Liver (tissue), 9 donors: Measurements from ENCODE around the gene TIAM2. TPM values are rescaled to one million over a fixed set of nuclear protein-coding genes. Genes with fewer than 3 reads are reported as not detected.

Experiments
- DNase-seq: peaks from one replicate; pipeline ENCODE4 v3.0.0-alpha.2; 2017; ENCODE audit warnings: low spot score
- H3K27ac ChIP-seq, 2 donors: one replicate each; pipeline ENCODE4 v1.7.0; 2013; ENCODE audit warnings: inconsistent platforms in 2 of 2, low read length in 2 of 2, control low read depth in 1 of 2, low read depth in 1 of 2, mild to moderate bottlenecking in 1 of 2
- H3K27me3 ChIP-seq, 4 donors: one replicate each; pipeline versions ENCODE4 v1.6.1 to v1.7.0; 2013; ENCODE audit warnings: low read length in 3 of 4, inconsistent platforms in 1 of 4, mild to moderate bottlenecking in 1 of 4, moderate library complexity in 1 of 4; ENCODE audit not compliant: control insufficient read depth in 4 of 4, insufficient read depth in 4 of 4
- H3K36me3 ChIP-seq, 4 donors: one replicate each; pipeline versions ENCODE4 v1.6.1 to v1.7.0; 2013; ENCODE audit warnings: low read length in 3 of 4, mild to moderate bottlenecking in 3 of 4, low read depth in 1 of 4, moderate library complexity in 1 of 4; ENCODE audit not compliant: control insufficient read depth in 4 of 4, insufficient read depth in 3 of 4
- H3K4me1 ChIP-seq, 4 donors: one replicate each; pipeline versions ENCODE4 v1.6.1 to v1.7.0; 2013; ENCODE audit warnings: low read length in 3 of 4, mild to moderate bottlenecking in 3 of 4, moderate library complexity in 1 of 4; ENCODE audit not compliant: control insufficient read depth in 4 of 4, insufficient read depth in 4 of 4
- H3K4me3 ChIP-seq, 3 donors: one replicate each; pipeline versions ENCODE4 v1.6.1 to v1.7.0; 2013; ENCODE audit warnings: low read length in 3 of 3, control low read depth in 1 of 3, low read depth in 1 of 3, mild to moderate bottlenecking in 1 of 3
- H3K9ac ChIP-seq, 2 donors: one replicate each; pipeline ENCODE4 v1.7.0; 2013; ENCODE audit warnings: low read length in 2 of 2, mild to moderate bottlenecking in 2 of 2, moderate library complexity in 2 of 2, control low read depth in 1 of 2, low read depth in 1 of 2
- H3K9me3 ChIP-seq, 4 donors: one replicate each; pipeline versions ENCODE4 v1.6.1 to v1.7.0; 2013; ENCODE audit warnings: low read length in 3 of 4; ENCODE audit not compliant: control insufficient read depth in 4 of 4
- EGR1 ChIP-seq, 2 donors: IDR thresholded peaks; 2 replicates each; pipeline ENCODE4 v1.6.1; 2016 to 2018; ENCODE audit warnings: antibody characterized with exemption in 2 of 2, low read depth in 2 of 2
- FOXA1 ChIP-seq: IDR thresholded peaks from 2 replicates; pipeline ENCODE4 v1.6.1; 2016; ENCODE audit warnings: antibody characterized with exemption
- FOXA2 ChIP-seq: IDR thresholded peaks from 2 replicates; pipeline ENCODE4 v1.6.1; 2016; ENCODE audit warnings: antibody characterized with exemption
- GABPA ChIP-seq, 2 donors: IDR thresholded peaks in 1 of 2; conservative IDR thresholded peaks in 1 of 2; 2 replicates each; pipeline ENCODE4 v1.6.1; 2016; ENCODE audit warnings: antibody characterized with exemption in 2 of 2, mild to moderate bottlenecking in 1 of 2, moderate library complexity in 1 of 2
- HNF4A ChIP-seq, 2 donors: conservative IDR thresholded peaks; 2 replicates each; pipeline ENCODE4 v1.6.1; 2016; ENCODE audit warnings: antibody characterized with exemption in 2 of 2, mild to moderate bottlenecking in 2 of 2
- HNF4G ChIP-seq: IDR thresholded peaks from 2 replicates; pipeline ENCODE4 v1.6.1; 2016; ENCODE audit warnings: antibody characterized with exemption
- JUND ChIP-seq, 2 donors: IDR thresholded peaks; 2 replicates each; pipeline ENCODE4 v1.6.1; 2016; ENCODE audit warnings: antibody characterized with exemption in 2 of 2
- NR2F2 ChIP-seq: IDR thresholded peaks from 2 replicates; pipeline ENCODE4 v1.6.1; 2016; ENCODE audit warnings: antibody characterized with exemption
- RAD21 ChIP-seq, 2 donors: IDR thresholded peaks; 2 replicates each; pipeline ENCODE4 v1.6.1; 2016; ENCODE audit warnings: antibody characterized with exemption in 2 of 2, mild to moderate bottlenecking in 2 of 2
- RXRA ChIP-seq, 2 donors: IDR thresholded peaks; 2 replicates each; pipeline ENCODE4 v1.6.1; 2017 to 2018; ENCODE audit warnings: antibody characterized with exemption in 2 of 2, mild to moderate bottlenecking in 1 of 2
- SP1 ChIP-seq: IDR thresholded peaks from 2 replicates; pipeline ENCODE4 v1.6.1; 2018; ENCODE audit warnings: antibody characterized with exemption, mild to moderate bottlenecking
- TAF1 ChIP-seq: conservative IDR thresholded peaks from 2 replicates; pipeline ENCODE4 v1.6.1; 2016; ENCODE audit warnings: antibody characterized with exemption, mild to moderate bottlenecking
- YY1 ChIP-seq: IDR thresholded peaks from 2 replicates; pipeline ENCODE4 v1.6.1; 2016; ENCODE audit warnings: antibody characterized with exemption, mild to moderate bottlenecking
- WGBS: extraction: QIAGEN DNeasy Blood & Tissue Kit; methylation state at CpG from one replicate; pipeline ENCODE4 v1.1.7; 2013; 5-methylcytosine and 5-hydroxymethylcytosine counted together
- polyA plus RNA-seq, 2 donors: library from polyadenylated mRNA; stranded (reverse) in 1 of 2; unstranded in 1 of 2; fragments of 200-250 nt in 1 of 2; fragments of >200 nt in 1 of 2; fragmentation: Nextera tagmentation in 1 of 2; extraction: Ambion mirVana in 1 of 2; gene quantifications; one replicate each; pipeline versions ENCODE4 v1.2.1 to v1.2.3, GENCODE V29; 2013 to 2015
- total RNA-seq, 2 donors: library from RNA; depleted of rRNA; stranded (reverse); fragments of >200 nt; gene quantifications; one replicate each; pipeline ENCODE4 v1.2.3, GENCODE V29; 2014
- TF ChIP-seq, protein P1 (sequence below): IDR thresholded peaks from 2 replicates; pipeline ENCODE4 v1.6.1; 2016; ENCODE audit warnings: antibody characterized with exemption, mild to moderate bottlenecking
- TF ChIP-seq, protein P2 (sequence below): IDR thresholded peaks from 2 replicates; pipeline ENCODE4 v1.6.1; 2016; ENCODE audit warnings: antibody characterized with exemption
- TF ChIP-seq, protein P3 (sequence below): fragments of 150-350 bp; IDR thresholded peaks from 2 replicates; pipeline ENCODE4 v1.5.1; 2017; ENCODE audit warnings: improper control_type of control experiment, low read depth, low read length; ENCODE audit not compliant: missing input control
- TF ChIP-seq, protein P4 (sequence below): IDR thresholded peaks from 2 replicates; pipeline ENCODE4 v1.6.1; 2016; ENCODE audit warnings: antibody characterized with exemption
- TF ChIP-seq, protein P5 (sequence below): IDR thresholded peaks from 2 replicates; pipeline ENCODE4 v1.6.1; 2016; ENCODE audit warnings: antibody characterized with exemption
- donor health status: healthy.
- donor health status: healthy.
- donor health status: healthy.
- donor health status: healthy.
- donor health status: healthy.

The TIAM2 gene
- total and polyA plus RNA-seq, 4 donors: 0.62 to 3.7 (median 2.4) TPM

DNA sequence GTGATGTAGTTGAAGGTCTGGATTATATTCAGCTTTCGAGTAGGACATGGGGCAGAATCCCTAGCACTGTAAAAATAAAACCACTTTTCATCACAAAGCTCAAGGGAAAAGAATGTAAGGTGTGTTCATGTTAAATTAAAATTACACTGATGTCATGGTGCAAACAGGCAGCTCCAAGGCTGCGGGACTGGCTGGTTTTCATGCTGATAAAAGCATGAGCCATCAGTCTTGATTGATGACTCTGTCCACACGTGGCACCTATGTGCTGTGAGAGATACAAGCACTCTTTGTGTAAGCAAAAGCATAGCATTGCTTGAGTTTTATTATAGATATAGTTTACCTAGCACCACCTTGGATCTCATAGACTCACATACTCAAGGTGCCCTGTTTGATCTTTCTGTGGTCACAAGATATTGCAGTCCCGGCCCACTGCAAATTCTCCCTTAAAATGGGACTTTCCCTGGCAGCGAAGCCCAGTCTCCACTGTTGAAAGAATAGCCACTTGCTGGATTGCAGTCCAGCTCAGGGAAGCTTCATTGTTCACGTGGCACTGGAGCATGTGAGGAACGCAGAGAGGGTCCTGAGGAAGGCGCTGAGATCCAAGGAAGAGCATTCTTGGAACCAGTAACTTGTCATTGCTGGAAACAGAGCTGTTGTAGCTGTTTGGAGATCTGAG, 90.6 kb downstream of the TIAM2 start:
- Histone ChIP-seq H3K27ac (no peak overlapping the region), H3K27me3 (no peaks in the 10 kb centered on the region), H3K4me1 (no peaks in the 10 kb centered on the region), H3K9me3 (no peaks in the 10 kb centered on the region), H3K9ac (no peak overlapping the region), H3K36me3 (no peaks in the 10 kb centered on the region), H3K4me3 (no peak overlapping the region)
- no peak for DNase-seq
- TF ChIP-seq TAF1 (no peak), HNF4A (conservative IDR thresholded peaks at IDR 0.05) (no peak), EGR1 (IDR thresholded peaks at IDR 0.05; ENCODE audit: low read depth in 2 of 2) (no peak), YY1 (no peak), RXRA (IDR thresholded peaks at IDR 0.05) (no peak), HNF4G (no peak), FOXA1 (no peak), GABPA (IDR thresholded peaks at IDR 0.05 in 1 of 2, conservative IDR thresholded peaks at IDR 0.05 in 1 of 2) (no peak), JUND (IDR thresholded peaks at IDR 0.05) (no peak), SP1 (no peak), NR2F2 (no peak), FOXA2 (no peak), RAD21 (IDR thresholded peaks at IDR 0.05) (no peak)
- TF ChIP-seq, protein P1, sequence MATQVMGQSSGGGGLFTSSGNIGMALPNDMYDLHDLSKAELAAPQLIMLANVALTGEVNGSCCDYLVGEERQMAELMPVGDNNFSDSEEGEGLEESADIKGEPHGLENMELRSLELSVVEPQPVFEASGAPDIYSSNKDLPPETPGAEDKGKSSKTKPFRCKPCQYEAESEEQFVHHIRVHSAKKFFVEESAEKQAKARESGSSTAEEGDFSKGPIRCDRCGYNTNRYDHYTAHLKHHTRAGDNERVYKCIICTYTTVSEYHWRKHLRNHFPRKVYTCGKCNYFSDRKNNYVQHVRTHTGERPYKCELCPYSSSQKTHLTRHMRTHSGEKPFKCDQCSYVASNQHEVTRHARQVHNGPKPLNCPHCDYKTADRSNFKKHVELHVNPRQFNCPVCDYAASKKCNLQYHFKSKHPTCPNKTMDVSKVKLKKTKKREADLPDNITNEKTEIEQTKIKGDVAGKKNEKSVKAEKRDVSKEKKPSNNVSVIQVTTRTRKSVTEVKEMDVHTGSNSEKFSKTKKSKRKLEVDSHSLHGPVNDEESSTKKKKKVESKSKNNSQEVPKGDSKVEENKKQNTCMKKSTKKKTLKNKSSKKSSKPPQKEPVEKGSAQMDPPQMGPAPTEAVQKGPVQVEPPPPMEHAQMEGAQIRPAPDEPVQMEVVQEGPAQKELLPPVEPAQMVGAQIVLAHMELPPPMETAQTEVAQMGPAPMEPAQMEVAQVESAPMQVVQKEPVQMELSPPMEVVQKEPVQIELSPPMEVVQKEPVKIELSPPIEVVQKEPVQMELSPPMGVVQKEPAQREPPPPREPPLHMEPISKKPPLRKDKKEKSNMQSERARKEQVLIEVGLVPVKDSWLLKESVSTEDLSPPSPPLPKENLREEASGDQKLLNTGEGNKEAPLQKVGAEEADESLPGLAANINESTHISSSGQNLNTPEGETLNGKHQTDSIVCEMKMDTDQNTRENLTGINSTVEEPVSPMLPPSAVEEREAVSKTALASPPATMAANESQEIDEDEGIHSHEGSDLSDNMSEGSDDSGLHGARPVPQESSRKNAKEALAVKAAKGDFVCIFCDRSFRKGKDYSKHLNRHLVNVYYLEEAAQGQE: no peak
- TF ChIP-seq, protein P2, sequence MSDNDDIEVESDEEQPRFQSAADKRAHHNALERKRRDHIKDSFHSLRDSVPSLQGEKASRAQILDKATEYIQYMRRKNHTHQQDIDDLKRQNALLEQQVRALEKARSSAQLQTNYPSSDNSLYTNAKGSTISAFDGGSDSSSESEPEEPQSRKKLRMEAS: no peak
- TF ChIP-seq, protein P3, sequence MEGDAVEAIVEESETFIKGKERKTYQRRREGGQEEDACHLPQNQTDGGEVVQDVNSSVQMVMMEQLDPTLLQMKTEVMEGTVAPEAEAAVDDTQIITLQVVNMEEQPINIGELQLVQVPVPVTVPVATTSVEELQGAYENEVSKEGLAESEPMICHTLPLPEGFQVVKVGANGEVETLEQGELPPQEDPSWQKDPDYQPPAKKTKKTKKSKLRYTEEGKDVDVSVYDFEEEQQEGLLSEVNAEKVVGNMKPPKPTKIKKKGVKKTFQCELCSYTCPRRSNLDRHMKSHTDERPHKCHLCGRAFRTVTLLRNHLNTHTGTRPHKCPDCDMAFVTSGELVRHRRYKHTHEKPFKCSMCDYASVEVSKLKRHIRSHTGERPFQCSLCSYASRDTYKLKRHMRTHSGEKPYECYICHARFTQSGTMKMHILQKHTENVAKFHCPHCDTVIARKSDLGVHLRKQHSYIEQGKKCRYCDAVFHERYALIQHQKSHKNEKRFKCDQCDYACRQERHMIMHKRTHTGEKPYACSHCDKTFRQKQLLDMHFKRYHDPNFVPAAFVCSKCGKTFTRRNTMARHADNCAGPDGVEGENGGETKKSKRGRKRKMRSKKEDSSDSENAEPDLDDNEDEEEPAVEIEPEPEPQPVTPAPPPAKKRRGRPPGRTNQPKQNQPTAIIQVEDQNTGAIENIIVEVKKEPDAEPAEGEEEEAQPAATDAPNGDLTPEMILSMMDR: no peak
- TF ChIP-seq, protein P4, sequence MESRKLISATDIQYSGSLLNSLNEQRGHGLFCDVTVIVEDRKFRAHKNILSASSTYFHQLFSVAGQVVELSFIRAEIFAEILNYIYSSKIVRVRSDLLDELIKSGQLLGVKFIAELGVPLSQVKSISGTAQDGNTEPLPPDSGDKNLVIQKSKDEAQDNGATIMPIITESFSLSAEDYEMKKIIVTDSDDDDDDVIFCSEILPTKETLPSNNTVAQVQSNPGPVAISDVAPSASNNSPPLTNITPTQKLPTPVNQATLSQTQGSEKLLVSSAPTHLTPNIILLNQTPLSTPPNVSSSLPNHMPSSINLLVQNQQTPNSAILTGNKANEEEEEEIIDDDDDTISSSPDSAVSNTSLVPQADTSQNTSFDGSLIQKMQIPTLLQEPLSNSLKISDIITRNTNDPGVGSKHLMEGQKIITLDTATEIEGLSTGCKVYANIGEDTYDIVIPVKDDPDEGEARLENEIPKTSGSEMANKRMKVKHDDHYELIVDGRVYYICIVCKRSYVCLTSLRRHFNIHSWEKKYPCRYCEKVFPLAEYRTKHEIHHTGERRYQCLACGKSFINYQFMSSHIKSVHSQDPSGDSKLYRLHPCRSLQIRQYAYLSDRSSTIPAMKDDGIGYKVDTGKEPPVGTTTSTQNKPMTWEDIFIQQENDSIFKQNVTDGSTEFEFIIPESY: no peak
- TF ChIP-seq, protein P5, sequence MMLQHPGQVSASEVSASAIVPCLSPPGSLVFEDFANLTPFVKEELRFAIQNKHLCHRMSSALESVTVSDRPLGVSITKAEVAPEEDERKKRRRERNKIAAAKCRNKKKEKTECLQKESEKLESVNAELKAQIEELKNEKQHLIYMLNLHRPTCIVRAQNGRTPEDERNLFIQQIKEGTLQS: no peak
- 55% methylated on average over 8 of the region's 8 CpGs for WGBS
